Endodermal cell (in vitro differentiated cells): ENCODE data around the gene EDEM3. TPM values are rescaled to one million over a fixed set of nuclear protein-coding genes. Genes with fewer than 3 reads are reported as not detected.

Experiments
- DNase-seq: peaks from one replicate; pipeline ENCODE4 v3.0.0-alpha.2; 2017
- H3K27ac ChIP-seq: 2 replicates; pipeline ENCODE4 v1.5.1; 2013; ENCODE audit warnings: mild to moderate bottlenecking, low read depth, low read length, moderate library complexity
- H3K27me3 ChIP-seq: 2 replicates; pipeline ENCODE4 v1.6.1; 2013; ENCODE audit warnings: mild to moderate bottlenecking, low read length, moderate library complexity; ENCODE audit not compliant: insufficient read depth, control insufficient read depth, poor library complexity, severe bottlenecking
- H3K36me3 ChIP-seq: 2 replicates; pipeline ENCODE4 v1.7.0; 2013; ENCODE audit warnings: mild to moderate bottlenecking, low read length, moderate library complexity; ENCODE audit not compliant: control insufficient read depth, insufficient read depth
- H3K4me1 ChIP-seq: one replicate; pipeline ENCODE4 v1.7.0; 2013; ENCODE audit warnings: low read length; ENCODE audit not compliant: control insufficient read depth, insufficient read depth
- H3K4me3 ChIP-seq: 2 replicates; pipeline ENCODE4 v1.5.1; 2013; ENCODE audit warnings: mild to moderate bottlenecking, low read length, moderate library complexity
- H3K9ac ChIP-seq: 2 replicates; pipeline ENCODE4 v1.6.1; 2013; ENCODE audit warnings: mild to moderate bottlenecking, low read length, moderate library complexity; ENCODE audit not compliant: poor library complexity, severe bottlenecking; ENCODE audit errors: extremely low read depth
- H3K9me3 ChIP-seq: 2 replicates; pipeline ENCODE4 v1.6.1; 2013; ENCODE audit warnings: mild to moderate bottlenecking, low read length, moderate library complexity; ENCODE audit not compliant: control insufficient read depth
- H3K27ac Mint-ChIP-seq: 2 replicates; pipeline ENCODE4 v1.8.0; 2020; ENCODE audit warnings: mixed read lengths
- H3K27me3 Mint-ChIP-seq: 2 replicates; pipeline ENCODE4 v1.8.0; 2021; ENCODE audit warnings: mild to moderate bottlenecking, mixed read lengths; ENCODE audit not compliant: insufficient read depth
- H3K36me3 Mint-ChIP-seq: 2 replicates; pipeline ENCODE4 v1.8.0; 2020; ENCODE audit warnings: low read depth, mixed read lengths
- H3K4me1 Mint-ChIP-seq: 2 replicates; pipeline ENCODE4 v1.8.0; 2020; ENCODE audit warnings: mixed read lengths
- H3K4me3 Mint-ChIP-seq: 2 replicates; pipeline ENCODE4 v1.8.0; 2020; ENCODE audit warnings: mild to moderate bottlenecking, moderate library complexity, mixed read lengths
- H3K9me3 Mint-ChIP-seq: 2 replicates; pipeline ENCODE4 v1.8.0; 2020; ENCODE audit warnings: mild to moderate bottlenecking, mixed read lengths
- WGBS, 2 experiments: methylation state at CpG; one replicate each; pipeline versions ENCODE4 v1.1.5 to v1.1.7; 2013; ENCODE audit warnings: missing lambda C conversion rate in 2 of 2, mixed read lengths in 1 of 2; ENCODE audit not compliant: insufficient coverage in 1 of 2, insufficient read length in 1 of 2; 5-methylcytosine and 5-hydroxymethylcytosine counted together
- total RNA-seq, 2 donors: library from RNA; stranded (reverse); fragmentation: NEBNext Ultra II Directional in 1 of 2; extraction: Animal tissue kit (Norgen Biotek cat#: 25700) in 1 of 2; gene quantifications; 2 replicates in 1 of 2; 3 replicates in 1 of 2; pipeline ENCODE4 v1.2.1, GENCODE V29; 2021
- TF ChIP-seq, protein P1 (sequence below): fragments of 200-600 bp; sonication (generic); conservative IDR thresholded peaks from 2 replicates; pipeline ENCODE4 v1.5.0; 2021; ENCODE audit warnings: antibody characterized with exemption, mild to moderate bottlenecking

EDEM3 gene
- total RNA-seq, 2 donors from 2014 or later: 17.0 to 22.0 TPM

DNA sequence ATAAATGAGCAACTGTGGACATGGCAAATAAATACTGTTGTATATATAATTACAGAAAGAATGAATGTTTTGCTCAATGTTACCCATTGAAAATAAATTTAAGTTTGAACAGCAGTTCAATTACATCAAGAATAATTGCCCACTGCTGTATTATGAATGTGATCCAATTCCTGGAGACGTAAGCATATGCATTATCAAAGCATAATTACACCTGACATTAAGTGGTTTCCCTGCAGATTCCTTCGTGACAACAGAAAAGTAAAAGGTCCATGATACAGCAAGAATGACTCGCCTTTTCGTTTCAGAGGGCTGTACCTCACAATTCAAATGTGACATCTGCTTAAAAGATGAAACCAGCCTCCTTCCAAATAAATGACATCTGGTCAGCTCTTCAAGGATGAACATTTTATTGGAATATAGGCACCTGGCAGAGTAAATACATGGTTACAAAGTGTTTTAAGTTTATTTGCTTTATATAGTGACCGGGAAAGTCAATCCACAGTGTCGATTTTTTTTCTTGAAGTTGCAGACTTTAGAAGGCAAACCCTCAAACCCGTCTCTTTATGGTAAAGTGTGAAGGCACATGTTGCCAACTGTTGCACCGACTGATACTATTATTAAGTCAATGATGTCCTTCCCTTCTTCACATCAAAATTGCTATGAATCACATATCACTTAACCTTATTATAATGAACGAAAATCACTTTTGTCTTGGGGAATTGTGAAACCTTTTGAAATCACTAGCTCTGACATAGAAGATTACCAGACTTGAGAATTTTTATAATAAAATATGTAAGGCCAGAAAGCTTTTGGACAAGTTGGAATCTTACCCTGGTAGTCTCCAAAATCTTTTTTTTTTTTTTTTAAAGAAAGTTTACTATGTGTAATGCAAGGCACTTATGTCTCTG, 36.2 kb upstream of the EDEM3 start:
- no peak for DNase-seq
- TF ChIP-seq, protein P1, sequence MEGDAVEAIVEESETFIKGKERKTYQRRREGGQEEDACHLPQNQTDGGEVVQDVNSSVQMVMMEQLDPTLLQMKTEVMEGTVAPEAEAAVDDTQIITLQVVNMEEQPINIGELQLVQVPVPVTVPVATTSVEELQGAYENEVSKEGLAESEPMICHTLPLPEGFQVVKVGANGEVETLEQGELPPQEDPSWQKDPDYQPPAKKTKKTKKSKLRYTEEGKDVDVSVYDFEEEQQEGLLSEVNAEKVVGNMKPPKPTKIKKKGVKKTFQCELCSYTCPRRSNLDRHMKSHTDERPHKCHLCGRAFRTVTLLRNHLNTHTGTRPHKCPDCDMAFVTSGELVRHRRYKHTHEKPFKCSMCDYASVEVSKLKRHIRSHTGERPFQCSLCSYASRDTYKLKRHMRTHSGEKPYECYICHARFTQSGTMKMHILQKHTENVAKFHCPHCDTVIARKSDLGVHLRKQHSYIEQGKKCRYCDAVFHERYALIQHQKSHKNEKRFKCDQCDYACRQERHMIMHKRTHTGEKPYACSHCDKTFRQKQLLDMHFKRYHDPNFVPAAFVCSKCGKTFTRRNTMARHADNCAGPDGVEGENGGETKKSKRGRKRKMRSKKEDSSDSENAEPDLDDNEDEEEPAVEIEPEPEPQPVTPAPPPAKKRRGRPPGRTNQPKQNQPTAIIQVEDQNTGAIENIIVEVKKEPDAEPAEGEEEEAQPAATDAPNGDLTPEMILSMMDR: no peak
- H3K27ac Mint-ChIP-seq: no peak overlapping the region
- no peaks in the 10 kb centered on the region for H3K36me3 ChIP-seq
- peaks cover 28% of the 10 kb centered on the region for H3K27me3 Mint-ChIP-seq
- no peak overlapping the region for H3K4me3 Mint-ChIP-seq
- H3K4me1 ChIP-seq: no peaks in the 10 kb centered on the region
- H3K9ac ChIP-seq: no peak overlapping the region
- no peaks in the 10 kb centered on the region for H3K9me3 ChIP-seq
- peaks cover 61% of the 10 kb centered on the region for H3K27me3 ChIP-seq
- WGBS, 2 experiments: 94 to 98% methylated on average over 6 to 9 of the region's 9 CpGs
- peaks cover 9% of the 10 kb centered on the region for H3K4me1 Mint-ChIP-seq
- no peak overlapping the region for H3K4me3 ChIP-seq
- no peak overlapping the region for H3K27ac ChIP-seq
- no peaks in the 10 kb centered on the region for H3K9me3 Mint-ChIP-seq
- no peaks in the 10 kb centered on the region for H3K36me3 Mint-ChIP-seq

- Mint-ChIP-seq H3K27me3 (peaks cover 20% of the 10 kb centered on the region), H3K4me3 (no peak overlapping the region), H3K9me3 (peaks cover 3% of the 10 kb centered on the region), H3K27ac (no peak overlapping the region), H3K36me3 (no peaks in the 10 kb centered on the region), H3K4me1 (peaks cover 8% of the 10 kb centered on the region)
- WGBS, 2 experiments: 86% methylated on average over 2 of the region's 2 CpGs; no CpG with 5 or more reads in 1 of the 2 experiments
- no peak overlapping the region for H3K27ac ChIP-seq
- TF ChIP-seq, protein P1: no peak
- peaks cover 51% of the 10 kb centered on the region for H3K27me3 ChIP-seq
- no peaks in the 10 kb centered on the region for H3K4me1 ChIP-seq
- peaks cover under 1% of the 10 kb centered on the region for H3K9me3 ChIP-seq
- H3K36me3 ChIP-seq: no peaks in the 10 kb centered on the region
- H3K4me3 ChIP-seq: no peak overlapping the region
- DNase-seq: no peak
- no peak overlapping the region for H3K9ac ChIP-seq
These were observed 35.2 kb upstream of the EDEM3 start for GRCh38 chr1:184789884-184790283.

DNA sequence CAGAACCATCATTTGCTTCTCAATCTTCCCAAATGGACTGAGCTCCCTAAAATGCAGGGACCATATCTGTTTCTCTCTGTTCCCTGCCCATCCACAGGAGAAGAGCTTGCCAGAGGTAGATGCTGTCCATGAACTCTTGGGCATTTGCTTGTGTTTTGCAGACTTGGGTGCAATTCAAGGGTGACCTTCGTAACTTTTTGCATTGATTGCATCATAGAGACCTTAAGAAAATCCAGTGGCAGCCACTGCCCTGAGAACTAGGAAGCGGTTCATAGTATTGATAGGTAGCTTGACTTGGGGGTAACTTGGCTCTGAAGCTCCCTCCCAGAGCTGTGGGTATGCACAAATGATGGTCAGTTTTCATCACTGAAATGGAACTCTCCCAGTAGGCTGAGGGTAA, 34.3 kb upstream of the EDEM3 start:
- Histone ChIP-seq H3K9ac (no peak overlapping the region), H3K36me3 (no peaks in the 10 kb centered on the region), H3K4me3 (no peak overlapping the region), H3K4me1 (no peaks in the 10 kb centered on the region), H3K27me3 (peaks cover 42% of the 10 kb centered on the region), H3K27ac (no peak overlapping the region), H3K9me3 (peaks cover 10% of the 10 kb centered on the region)
- Mint-ChIP-seq H3K27me3 (peaks cover 15% of the 10 kb centered on the region), H3K36me3 (peaks cover 3% of the 10 kb centered on the region), H3K9me3 (peaks cover 11% of the 10 kb centered on the region), H3K4me1 (peaks cover 8% of the 10 kb centered on the region), H3K4me3 (no peak overlapping the region), H3K27ac (no peak overlapping the region)
- 92 to 100% methylated on average over 2 of the region's 2 CpGs for WGBS, 2 experiments
- TF ChIP-seq, protein P1: no peak
- DNase-seq: no peak
